Stomach (tissue), 9 donors: ENCODE results near the gene SCARB1. TPM values are rescaled to one million over a fixed set of nuclear protein-coding genes. Genes with fewer than 3 reads are reported as not detected.

Source experiments
- DNase-seq, 2 donors: peaks; one replicate each; pipeline versions ENCODE4 v3.0.0 to v3.0.0-alpha.2; 2013 to 2019
- H3K27ac ChIP-seq, 5 donors: fragments of 200-600 bp in 4 of 5; sonication (generic) in 4 of 5; one replicate each; pipeline ENCODE4 v1.5.1; 2013 to 2019; ENCODE audit warnings: mild to moderate bottlenecking in 1 of 5, moderate library complexity in 1 of 5
- H3K27me3 ChIP-seq, 3 donors: fragments of 200-600 bp; sonication (generic); one replicate each; pipeline ENCODE4 v1.5.1; 2017 to 2019; ENCODE audit warnings: mixed run types in 1 of 3
- H3K36me3 ChIP-seq, 4 donors: fragments of 200-600 bp; sonication (generic); 1 replicate in 3 of 4; 2 replicates in 1 of 4; pipeline ENCODE4 v1.5.1; 2016 to 2019
- H3K4me1 ChIP-seq, 4 donors: fragments of 200-600 bp; sonication (generic); one replicate each; pipeline ENCODE4 v1.5.1; 2016 to 2019
- H3K4me3 ChIP-seq, 4 donors: fragments of 200-600 bp; sonication (generic) in 3 of 4; one replicate each; pipeline ENCODE4 v1.5.1; 2016 to 2019; ENCODE audit warnings: mild to moderate bottlenecking in 1 of 4
- H3K9me3 ChIP-seq, 4 donors: fragments of 200-600 bp; sonication (generic); one replicate each; pipeline ENCODE4 v1.5.1; 2016 to 2019
- EP300 ChIP-seq: sonication (generic); formaldehyde crosslinking; IDR thresholded peaks from one replicate; pipeline ENCODE4 v1.6.1; 2017; ENCODE audit warnings: antibody characterized with exemption
- POLR2AphosphoS5 ChIP-seq, 3 donors: sonication (generic); formaldehyde crosslinking; IDR thresholded peaks; one replicate each; pipeline ENCODE4 v1.6.1; 2016; ENCODE audit warnings: antibody characterized with exemption in 3 of 3
- WGBS, 5 donors: extraction: QIAGEN DNeasy Blood & Tissue Kit in 3 of 5; methylation state at CpG; one replicate each; pipeline versions ENCODE4 v1.1.5 to v1.1.7; 2013 to 2018; 5-methylcytosine and 5-hydroxymethylcytosine counted together
- intact Hi-C: fragments of 100-400 bp; cut with DNase I; formaldehyde crosslinking; loops from one replicate; pipeline ENCODE4 v1.15.1; 2023; ENCODE audit warnings: low total_unique reads
- polyA plus RNA-seq, 3 donors: library from polyadenylated mRNA; stranded (reverse); fragments of 200-250 nt; gene quantifications; one replicate each; pipeline ENCODE4 v1.2.3, GENCODE V29; 2013
- small RNA-seq, 4 donors: library from RNA; depleted of rRNA; stranded (forward); fragments of <200 nt; gene quantifications; one replicate each; pipeline ENCODE3, GENCODE V24; 2016
- total RNA-seq, 5 donors: library from RNA; depleted of rRNA; stranded (reverse); fragments of >200 nt; gene quantifications; one replicate each; pipeline versions ENCODE4 v1.1.0 to v1.2.3, GENCODE V29; 2014 to 2016
- TF ChIP-seq, protein P1 (sequence below), 7 experiments: fragments of 450-650 bp in 4 of 7; fragments of 200-600 bp in 3 of 7; sonication (generic) in 3 of 7; IDR thresholded peaks; one replicate each; pipeline ENCODE4 v1.5.1; 2016 to 2019; ENCODE audit warnings: antibody characterized with exemption in 7 of 7, control low read depth in 2 of 7, mild to moderate bottlenecking in 1 of 7
- donor health status: healthy with polysubstance abuse.
- donor health status: Bipolar disorder and iron deficiency.
- donor health status: healthy.

The SCARB1 gene
- total and polyA plus RNA-seq, 8 donors: 2.9 to 63.7 (median 8.8) TPM

DNA sequence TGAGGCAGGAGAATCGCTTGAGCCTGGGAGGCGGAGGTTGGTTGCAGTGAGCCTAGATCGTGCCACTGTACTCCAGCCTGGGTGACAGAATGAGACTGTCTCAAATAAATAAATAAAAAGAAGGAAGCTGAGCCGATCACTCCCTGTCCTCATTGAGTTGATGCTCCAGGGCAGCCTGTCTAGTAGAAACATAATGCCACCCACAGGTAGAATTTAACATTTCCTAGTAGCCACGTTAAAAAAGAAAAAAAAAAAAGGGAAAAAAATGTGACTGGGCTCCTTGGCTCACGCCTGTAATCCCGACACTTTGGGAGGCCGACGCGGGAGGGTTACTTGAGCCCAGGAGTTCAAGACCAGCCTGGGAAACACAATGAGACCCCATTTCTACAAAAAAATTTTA lies 135.7 kb downstream of the SCARB1 start:
- intact Hi-C loops: no loop called here
- H3K9me3 ChIP-seq: no peaks in the 10 kb centered on the region
- H3K4me3 ChIP-seq: no peak overlapping the region
- H3K36me3 ChIP-seq: no peaks in the 10 kb centered on the region
- peak overlapping the region in 4 of 5 donors; percentile 41 to 61 (median 52) for H3K27ac ChIP-seq
- 66 to 82% (median 71%) methylated on average over 10 of the region's 10 CpGs for WGBS, 5 donors
- no peak for TF ChIP-seq EP300
- no peak for TF ChIP-seq POLR2AphosphoS5 (IDR thresholded peaks at IDR 0.05)
- TF ChIP-seq, protein P1, sequence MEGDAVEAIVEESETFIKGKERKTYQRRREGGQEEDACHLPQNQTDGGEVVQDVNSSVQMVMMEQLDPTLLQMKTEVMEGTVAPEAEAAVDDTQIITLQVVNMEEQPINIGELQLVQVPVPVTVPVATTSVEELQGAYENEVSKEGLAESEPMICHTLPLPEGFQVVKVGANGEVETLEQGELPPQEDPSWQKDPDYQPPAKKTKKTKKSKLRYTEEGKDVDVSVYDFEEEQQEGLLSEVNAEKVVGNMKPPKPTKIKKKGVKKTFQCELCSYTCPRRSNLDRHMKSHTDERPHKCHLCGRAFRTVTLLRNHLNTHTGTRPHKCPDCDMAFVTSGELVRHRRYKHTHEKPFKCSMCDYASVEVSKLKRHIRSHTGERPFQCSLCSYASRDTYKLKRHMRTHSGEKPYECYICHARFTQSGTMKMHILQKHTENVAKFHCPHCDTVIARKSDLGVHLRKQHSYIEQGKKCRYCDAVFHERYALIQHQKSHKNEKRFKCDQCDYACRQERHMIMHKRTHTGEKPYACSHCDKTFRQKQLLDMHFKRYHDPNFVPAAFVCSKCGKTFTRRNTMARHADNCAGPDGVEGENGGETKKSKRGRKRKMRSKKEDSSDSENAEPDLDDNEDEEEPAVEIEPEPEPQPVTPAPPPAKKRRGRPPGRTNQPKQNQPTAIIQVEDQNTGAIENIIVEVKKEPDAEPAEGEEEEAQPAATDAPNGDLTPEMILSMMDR (IDR thresholded peaks at IDR 0.05): no peak
- no peak for DNase-seq
- peaks cover 13 to 24% (median 19%) of the 10 kb centered on the region in 4 donors for H3K4me1 ChIP-seq
- no peaks in the 10 kb centered on the region for H3K27me3 ChIP-seq

DNA sequence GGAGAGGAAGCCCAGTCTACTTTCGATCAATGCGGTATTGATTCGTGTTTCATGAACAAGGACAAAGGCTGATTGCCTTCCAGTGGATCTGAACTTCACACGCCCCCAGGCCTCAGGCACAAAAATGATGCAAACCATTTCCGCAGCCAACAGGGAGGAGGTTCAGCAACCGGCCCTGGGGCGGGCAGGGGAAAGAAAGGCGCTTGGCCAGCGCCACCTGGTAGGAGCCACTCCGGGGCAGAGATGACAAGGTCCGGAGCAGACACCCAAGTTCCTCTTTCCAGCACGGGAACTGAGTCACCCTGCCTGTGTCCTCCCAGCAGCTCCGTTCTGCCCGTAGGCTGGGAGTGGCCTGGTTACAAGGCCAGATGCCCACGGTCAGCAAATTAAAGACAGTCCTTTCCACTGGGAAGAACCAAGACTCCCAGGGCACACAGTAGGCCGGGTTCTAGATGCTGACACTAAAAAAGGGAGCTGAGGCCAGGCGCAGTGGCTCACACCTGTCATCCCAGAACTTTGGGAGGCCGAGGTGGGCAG lies 136.3 kb downstream of the SCARB1 start:
- peaks cover 12 to 18% (median 15%) of the 10 kb centered on the region in 4 donors for H3K4me1 ChIP-seq
- H3K9me3 ChIP-seq: no peaks in the 10 kb centered on the region
- peak; percentile 43 to 74 for DNase-seq
- intact Hi-C loops: no loop called here
- no peaks in the 10 kb centered on the region for H3K27me3 ChIP-seq
- TF ChIP-seq POLR2AphosphoS5 (IDR thresholded peaks at IDR 0.05): no peak
- peak; percentile 37 for TF ChIP-seq EP300
- 59 to 80% (median 75%) methylated on average over 15 to 18 of the region's 18 CpGs for WGBS, 5 donors
- H3K36me3 ChIP-seq: no peaks in the 10 kb centered on the region
- peak overlapping the region in 4 of 5 donors; percentile 52 to 64 (median 58) for H3K27ac ChIP-seq
- no peak overlapping the region for H3K4me3 ChIP-seq

Small RNA genes within 50 kb of the gene (small RNA-seq; reads per million reads assigned to genes)
- 0 reads per million in 4 donors for gene RNU6-927P

Other genes with a start within 250 kb of the SCARB1 start
- 1,000 to 10,000 TPM in 3 of 5 donors, 100 to 1,000 TPM in 2; 409 to 1,431 (median 1,065) TPM for gene UBC, start 50.8 kb upstream of the SCARB1 start, total RNA-seq
- 1,000 to 10,000 TPM in 1 of 3 donors, 100 to 1,000 TPM in 2; 875 to 1,080 (median 957) TPM for gene UBC, start 50.8 kb upstream of the SCARB1 start, polyA plus RNA-seq
- gene DHX37, start 125.3 kb upstream of the SCARB1 start, total RNA-seq: 10 to 100 TPM in 3 of 5 donors, 1 to 10 TPM in 2; 1.8 to 22.0 (median 17.4) TPM
- 10 to 100 TPM in 1 of 3 donors, 1 to 10 TPM in 2; 6.6 to 10.5 (median 8.3) TPM for gene DHX37, start 125.3 kb upstream of the SCARB1 start, polyA plus RNA-seq
- 10 to 100 TPM in 3 of 5 donors, 1 to 10 TPM in 2; 1.2 to 24.3 (median 19.4) TPM for gene BRI3BP, start 129.8 kb upstream of the SCARB1 start, total RNA-seq
- 1 to 10 TPM; 1.7 to 5.2 (median 3.1) TPM for gene BRI3BP, start 129.8 kb upstream of the SCARB1 start, polyA plus RNA-seq
- 10 to 100 TPM; 23.9 to 56.5 (median 26.3) TPM for gene AACS, start 201.6 kb upstream of the SCARB1 start, total RNA-seq
- 10 to 100 TPM; 15.0 to 20.2 (median 17.9) TPM for gene AACS, start 201.6 kb upstream of the SCARB1 start, polyA plus RNA-seq